ENCODE data around the gene CBLC. TPM values are rescaled to one million over a fixed set of nuclear protein-coding genes. Genes with fewer than 3 reads are reported as not detected.

CBLC gene
- total and polyA plus RNA-seq, 10 of the 15 experiments (the other 5 are each of a cell fraction or from before 2014, with no cell fraction given): not detected

GRCh38 chr19:44770550-44771257 is 7.0 kb upstream of the CBLC start (continued):
- TF ChIP-seq SUPT20H (IDR thresholded peaks at IDR 0.05; ENCODE audit: borderline replicate concordance, control insufficient read depth, low read depth, low read length): no peak
- peak; percentile 98 for TF ChIP-seq HDGF (IDR thresholded peaks at IDR 0.05)
- TF ChIP-seq DPF2 (IDR thresholded peaks at IDR 0.05): no peak
- TF ChIP-seq MXI1 (IDR thresholded peaks at IDR 0.05; ENCODE audit: low read depth, low read length): no peak
- TF ChIP-seq SMC3 (IDR thresholded peaks at IDR 0.05; ENCODE audit: borderline replicate concordance, low read length): peak; percentile 96
- TF ChIP-seq ATF7 (IDR thresholded peaks at IDR 0.05; ENCODE audit: low read depth): peak; percentile 62
- TF ChIP-seq, protein P1, sequence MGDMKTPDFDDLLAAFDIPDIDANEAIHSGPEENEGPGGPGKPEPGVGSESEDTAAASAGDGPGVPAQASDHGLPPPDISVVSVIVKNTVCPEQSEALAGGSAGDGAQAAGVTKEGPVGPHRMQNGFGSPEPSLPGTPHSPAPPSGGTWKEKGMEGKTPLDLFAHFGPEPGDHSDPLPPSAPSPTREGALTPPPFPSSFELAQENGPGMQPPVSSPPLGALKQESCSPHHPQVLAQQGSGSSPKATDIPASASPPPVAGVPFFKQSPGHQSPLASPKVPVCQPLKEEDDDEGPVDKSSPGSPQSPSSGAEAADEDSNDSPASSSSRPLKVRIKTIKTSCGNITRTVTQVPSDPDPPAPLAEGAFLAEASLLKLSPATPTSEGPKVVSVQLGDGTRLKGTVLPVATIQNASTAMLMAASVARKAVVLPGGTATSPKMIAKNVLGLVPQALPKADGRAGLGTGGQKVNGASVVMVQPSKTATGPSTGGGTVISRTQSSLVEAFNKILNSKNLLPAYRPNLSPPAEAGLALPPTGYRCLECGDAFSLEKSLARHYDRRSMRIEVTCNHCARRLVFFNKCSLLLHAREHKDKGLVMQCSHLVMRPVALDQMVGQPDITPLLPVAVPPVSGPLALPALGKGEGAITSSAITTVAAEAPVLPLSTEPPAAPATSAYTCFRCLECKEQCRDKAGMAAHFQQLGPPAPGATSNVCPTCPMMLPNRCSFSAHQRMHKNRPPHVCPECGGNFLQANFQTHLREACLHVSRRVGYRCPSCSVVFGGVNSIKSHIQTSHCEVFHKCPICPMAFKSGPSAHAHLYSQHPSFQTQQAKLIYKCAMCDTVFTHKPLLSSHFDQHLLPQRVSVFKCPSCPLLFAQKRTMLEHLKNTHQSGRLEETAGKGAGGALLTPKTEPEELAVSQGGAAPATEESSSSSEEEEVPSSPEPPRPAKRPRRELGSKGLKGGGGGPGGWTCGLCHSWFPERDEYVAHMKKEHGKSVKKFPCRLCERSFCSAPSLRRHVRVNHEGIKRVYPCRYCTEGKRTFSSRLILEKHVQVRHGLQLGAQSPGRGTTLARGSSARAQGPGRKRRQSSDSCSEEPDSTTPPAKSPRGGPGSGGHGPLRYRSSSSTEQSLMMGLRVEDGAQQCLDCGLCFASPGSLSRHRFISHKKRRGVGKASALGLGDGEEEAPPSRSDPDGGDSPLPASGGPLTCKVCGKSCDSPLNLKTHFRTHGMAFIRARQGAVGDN (IDR thresholded peaks at IDR 0.05): no peak
- no peak for TF ChIP-seq EED (IDR thresholded peaks at IDR 0.05; ENCODE audit: low read depth)
- TF ChIP-seq, protein P2, sequence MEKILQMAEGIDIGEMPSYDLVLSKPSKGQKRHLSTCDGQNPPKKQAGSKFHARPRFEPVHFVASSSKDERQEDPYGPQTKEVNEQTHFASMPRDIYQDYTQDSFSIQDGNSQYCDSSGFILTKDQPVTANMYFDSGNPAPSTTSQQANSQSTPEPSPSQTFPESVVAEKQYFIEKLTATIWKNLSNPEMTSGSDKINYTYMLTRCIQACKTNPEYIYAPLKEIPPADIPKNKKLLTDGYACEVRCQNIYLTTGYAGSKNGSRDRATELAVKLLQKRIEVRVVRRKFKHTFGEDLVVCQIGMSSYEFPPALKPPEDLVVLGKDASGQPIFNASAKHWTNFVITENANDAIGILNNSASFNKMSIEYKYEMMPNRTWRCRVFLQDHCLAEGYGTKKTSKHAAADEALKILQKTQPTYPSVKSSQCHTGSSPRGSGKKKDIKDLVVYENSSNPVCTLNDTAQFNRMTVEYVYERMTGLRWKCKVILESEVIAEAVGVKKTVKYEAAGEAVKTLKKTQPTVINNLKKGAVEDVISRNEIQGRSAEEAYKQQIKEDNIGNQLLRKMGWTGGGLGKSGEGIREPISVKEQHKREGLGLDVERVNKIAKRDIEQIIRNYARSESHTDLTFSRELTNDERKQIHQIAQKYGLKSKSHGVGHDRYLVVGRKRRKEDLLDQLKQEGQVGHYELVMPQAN (conservative IDR thresholded peaks at IDR 0.05): no peak
- TF ChIP-seq, protein P3, sequence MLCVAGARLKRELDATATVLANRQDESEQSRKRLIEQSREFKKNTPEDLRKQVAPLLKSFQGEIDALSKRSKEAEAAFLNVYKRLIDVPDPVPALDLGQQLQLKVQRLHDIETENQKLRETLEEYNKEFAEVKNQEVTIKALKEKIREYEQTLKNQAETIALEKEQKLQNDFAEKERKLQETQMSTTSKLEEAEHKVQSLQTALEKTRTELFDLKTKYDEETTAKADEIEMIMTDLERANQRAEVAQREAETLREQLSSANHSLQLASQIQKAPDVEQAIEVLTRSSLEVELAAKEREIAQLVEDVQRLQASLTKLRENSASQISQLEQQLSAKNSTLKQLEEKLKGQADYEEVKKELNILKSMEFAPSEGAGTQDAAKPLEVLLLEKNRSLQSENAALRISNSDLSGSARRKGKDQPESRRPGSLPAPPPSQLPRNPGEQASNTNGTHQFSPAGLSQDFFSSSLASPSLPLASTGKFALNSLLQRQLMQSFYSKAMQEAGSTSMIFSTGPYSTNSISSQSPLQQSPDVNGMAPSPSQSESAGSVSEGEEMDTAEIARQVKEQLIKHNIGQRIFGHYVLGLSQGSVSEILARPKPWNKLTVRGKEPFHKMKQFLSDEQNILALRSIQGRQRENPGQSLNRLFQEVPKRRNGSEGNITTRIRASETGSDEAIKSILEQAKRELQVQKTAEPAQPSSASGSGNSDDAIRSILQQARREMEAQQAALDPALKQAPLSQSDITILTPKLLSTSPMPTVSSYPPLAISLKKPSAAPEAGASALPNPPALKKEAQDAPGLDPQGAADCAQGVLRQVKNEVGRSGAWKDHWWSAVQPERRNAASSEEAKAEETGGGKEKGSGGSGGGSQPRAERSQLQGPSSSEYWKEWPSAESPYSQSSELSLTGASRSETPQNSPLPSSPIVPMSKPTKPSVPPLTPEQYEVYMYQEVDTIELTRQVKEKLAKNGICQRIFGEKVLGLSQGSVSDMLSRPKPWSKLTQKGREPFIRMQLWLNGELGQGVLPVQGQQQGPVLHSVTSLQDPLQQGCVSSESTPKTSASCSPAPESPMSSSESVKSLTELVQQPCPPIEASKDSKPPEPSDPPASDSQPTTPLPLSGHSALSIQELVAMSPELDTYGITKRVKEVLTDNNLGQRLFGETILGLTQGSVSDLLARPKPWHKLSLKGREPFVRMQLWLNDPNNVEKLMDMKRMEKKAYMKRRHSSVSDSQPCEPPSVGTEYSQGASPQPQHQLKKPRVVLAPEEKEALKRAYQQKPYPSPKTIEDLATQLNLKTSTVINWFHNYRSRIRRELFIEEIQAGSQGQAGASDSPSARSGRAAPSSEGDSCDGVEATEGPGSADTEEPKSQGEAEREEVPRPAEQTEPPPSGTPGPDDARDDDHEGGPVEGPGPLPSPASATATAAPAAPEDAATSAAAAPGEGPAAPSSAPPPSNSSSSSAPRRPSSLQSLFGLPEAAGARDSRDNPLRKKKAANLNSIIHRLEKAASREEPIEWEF (IDR thresholded peaks at IDR 0.05; ENCODE audit: insufficient replicate concordance, low read depth, low read length): no peak
- TF ChIP-seq FOS (IDR thresholded peaks at IDR 0.05; ENCODE audit: borderline replicate concordance, extremely low read depth, insufficient read length): no peak
- TF ChIP-seq MEF2A (IDR thresholded peaks at IDR 0.05; ENCODE audit: insufficient read depth, low read depth, low read length): 0 out of 2 replicates have a peak, but pooled peaks have one; percentile 39
- no peak for TF ChIP-seq TARDBP (IDR thresholded peaks at IDR 0.05; ENCODE audit: borderline replicate concordance)
- peak; percentile 76; the same call in 1 of the 2 replicates for TF ChIP-seq YY1 (IDR thresholded peaks at IDR 0.05; ENCODE audit: low read depth, low read length)
- no peak for TF ChIP-seq TBL1XR1 (IDR thresholded peaks at IDR 0.05; ENCODE audit: low read depth, low read length)
- TF ChIP-seq SMAD1 (IDR thresholded peaks at IDR 0.05; ENCODE audit: low read depth, partially characterized antibody): no peak
- no peak for TF ChIP-seq RAD51 (IDR thresholded peaks at IDR 0.05)
- no peak for TF ChIP-seq ZZZ3 (IDR thresholded peaks at IDR 0.05; ENCODE audit: control insufficient read depth, insufficient read length, low read depth)
- TF ChIP-seq HCFC1 (IDR thresholded peaks at IDR 0.05; ENCODE audit: low read length): no peak
- TF ChIP-seq SIX5 (IDR thresholded peaks at IDR 0.05; ENCODE audit: low read depth, low read length, severe bottlenecking): no peak

Data from GM12878 (cell line).